Nephron progenitor cell (in vitro differentiated cells): ENCODE measurements around the gene CTNNBL1.

ENCODE experiments used
- DNase-seq: peaks from one replicate; pipeline ENCODE4 v3.0.0; 2021
- H3K27ac Mint-ChIP-seq: 2 replicates; pipeline ENCODE4 v1.8.0; 2021; ENCODE audit warnings: mild to moderate bottlenecking, moderate library complexity, mixed read lengths
- H3K27me3 Mint-ChIP-seq: 2 replicates; pipeline ENCODE4 v1.8.0; 2021; ENCODE audit warnings: mild to moderate bottlenecking, low read depth, mixed read lengths; ENCODE audit not compliant: poor library complexity
- H3K36me3 Mint-ChIP-seq: 2 replicates; pipeline ENCODE4 v1.8.0; 2021; ENCODE audit warnings: low read depth, mixed read lengths
- H3K4me1 Mint-ChIP-seq: 2 replicates; pipeline ENCODE4 v1.8.0; 2021; ENCODE audit warnings: mixed read lengths
- H3K4me3 Mint-ChIP-seq: 2 replicates; pipeline ENCODE4 v1.8.0; 2021; ENCODE audit warnings: mild to moderate bottlenecking, moderate library complexity, mixed read lengths
- H3K9me3 Mint-ChIP-seq: 2 replicates; pipeline ENCODE4 v1.8.0; 2021; ENCODE audit warnings: mild to moderate bottlenecking, moderate library complexity, mixed read lengths
- CTCF ChIP-seq: fragments of 200-600 bp; sonication (generic); IDR thresholded peaks from 2 replicates; pipeline ENCODE4 v1.5.0; 2021; ENCODE audit warnings: antibody characterized with exemption

Gene CTNNBL1

DNA sequence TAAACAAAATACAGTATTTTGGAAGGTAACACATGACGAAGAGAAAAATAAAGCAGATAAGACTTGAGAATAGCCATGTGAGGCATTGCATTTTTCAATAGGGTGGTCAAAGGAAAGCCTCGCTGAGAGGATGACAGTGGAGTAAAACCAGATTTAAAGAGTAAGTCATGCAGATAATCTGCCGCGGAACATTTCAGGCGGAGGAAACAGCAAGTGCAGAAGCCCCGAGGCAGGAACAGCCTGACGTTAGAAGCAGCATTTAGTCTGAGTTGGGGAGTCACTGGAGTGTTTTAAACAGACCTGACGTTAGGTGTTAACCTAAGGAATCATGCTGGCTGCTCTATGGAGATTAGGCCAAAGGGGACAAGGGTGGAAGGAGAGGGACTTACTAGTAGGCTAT lies 144.1 kb downstream of the CTNNBL1 start:
- no peak for DNase-seq
- Mint-ChIP-seq H3K27ac (no peak overlapping the region), H3K4me1 (peaks cover 17% of the 10 kb centered on the region), H3K36me3 (peaks cover 23% of the 10 kb centered on the region), H3K9me3 (no peaks in the 10 kb centered on the region), H3K27me3 (no peaks in the 10 kb centered on the region), H3K4me3 (no peak overlapping the region)
- TF ChIP-seq CTCF: no peak

DNA sequence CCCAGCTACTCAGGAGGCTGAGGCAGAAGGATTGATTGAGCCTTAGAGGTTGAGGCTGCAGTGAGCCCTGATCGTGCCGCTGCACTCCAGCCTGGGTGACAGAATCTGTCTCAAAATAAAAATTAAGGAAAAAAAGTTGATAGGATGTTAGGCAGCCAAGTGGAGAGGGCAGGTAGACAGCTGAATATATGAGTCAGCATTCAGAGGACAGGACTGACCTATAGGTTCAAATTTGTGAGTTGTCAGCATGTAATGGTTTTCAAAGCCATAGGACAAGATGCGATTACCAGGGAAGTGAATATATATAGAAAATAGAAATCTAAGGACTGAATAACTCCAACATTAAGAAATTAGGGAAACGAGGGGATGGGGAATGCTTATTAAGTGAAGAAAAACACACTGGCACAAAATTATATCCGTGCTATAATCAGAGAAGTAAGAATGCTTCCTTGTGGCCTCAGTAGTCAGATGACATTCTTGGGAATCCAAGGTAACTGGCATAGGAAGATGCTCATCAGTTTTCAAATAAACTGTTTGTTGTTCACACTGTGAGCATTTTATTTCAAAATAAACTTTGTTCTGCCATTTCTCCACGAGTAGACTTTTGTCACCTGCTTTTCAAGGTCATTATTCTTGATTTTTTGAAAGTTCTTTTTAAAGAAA lies 145.1 kb downstream of the CTNNBL1 start:
- Mint-ChIP-seq H3K27ac (no peak overlapping the region), H3K4me1 (peaks cover 9% of the 10 kb centered on the region), H3K36me3 (peaks cover 30% of the 10 kb centered on the region), H3K4me3 (no peak overlapping the region), H3K27me3 (no peaks in the 10 kb centered on the region), H3K9me3 (no peaks in the 10 kb centered on the region)
- no peak for TF ChIP-seq CTCF
- DNase-seq: no peak

GRCh38 chr20:37839432-37839827 lies 145.6 kb downstream of the CTNNBL1 start:
- no peak for TF ChIP-seq CTCF
- Mint-ChIP-seq H3K4me3 (no peak overlapping the region), H3K9me3 (no peaks in the 10 kb centered on the region), H3K27ac (no peak overlapping the region), H3K27me3 (no peaks in the 10 kb centered on the region), H3K36me3 (peaks cover 30% of the 10 kb centered on the region), H3K4me1 (peaks cover 9% of the 10 kb centered on the region)
- DNase-seq: no peak

GRCh38 chr20:37839955-37840354 lies 146.1 kb downstream of the CTNNBL1 start:
- no peak overlapping the region for H3K27ac Mint-ChIP-seq
- peaks cover 30% of the 10 kb centered on the region for H3K36me3 Mint-ChIP-seq
- H3K27me3 Mint-ChIP-seq: no peaks in the 10 kb centered on the region
- TF ChIP-seq CTCF: no peak
- DNase-seq: no peak
- no peak overlapping the region for H3K4me3 Mint-ChIP-seq
- H3K4me1 Mint-ChIP-seq: peaks cover 10% of the 10 kb centered on the region
- H3K9me3 Mint-ChIP-seq: no peaks in the 10 kb centered on the region

DNA sequence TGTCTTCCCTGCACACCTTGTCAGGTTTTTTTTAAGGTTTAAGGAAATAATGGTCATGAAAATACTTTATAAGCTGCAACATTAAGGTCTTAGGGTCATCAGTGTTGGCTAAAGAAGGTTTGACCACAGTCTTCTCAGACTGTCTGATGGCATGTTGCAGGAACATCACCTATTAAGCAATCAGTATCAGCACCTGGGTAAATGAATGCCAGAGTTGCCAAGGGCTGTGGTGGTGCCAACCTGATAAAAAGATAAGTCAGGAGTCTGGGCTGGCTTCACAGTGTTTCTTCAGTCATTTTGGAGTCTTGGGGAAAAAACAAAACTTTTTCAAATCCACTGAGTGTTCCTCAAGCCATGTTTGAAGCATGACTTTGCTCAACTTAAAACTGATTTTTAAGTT lies 147.6 kb downstream of the CTNNBL1 start:
- Mint-ChIP-seq H3K36me3 (peaks cover 25% of the 10 kb centered on the region), H3K4me3 (no peak overlapping the region), H3K27me3 (no peaks in the 10 kb centered on the region), H3K4me1 (peaks cover 22% of the 10 kb centered on the region), H3K9me3 (no peaks in the 10 kb centered on the region), H3K27ac (no peak overlapping the region)
- no peak for DNase-seq
- TF ChIP-seq CTCF: no peak

DNA sequence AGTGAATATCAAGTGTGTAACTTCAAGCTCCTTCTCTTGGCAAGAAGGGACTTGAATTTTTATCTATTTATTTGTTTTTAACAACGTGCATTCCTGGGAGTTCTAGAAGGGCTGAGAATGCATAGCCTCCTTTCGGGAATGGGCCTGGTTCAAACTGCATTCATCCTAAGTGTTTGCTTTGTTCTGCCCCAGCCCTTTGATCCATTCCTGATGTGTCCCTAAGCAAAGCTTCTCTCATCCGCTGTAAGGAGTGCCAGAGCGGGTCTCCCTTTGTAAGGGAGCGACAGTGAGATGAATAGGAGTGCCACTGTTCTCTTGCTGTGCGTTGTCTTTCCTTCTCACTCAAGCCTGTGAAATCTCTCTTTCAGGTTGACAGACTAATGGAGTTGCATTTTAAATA lies 148.1 kb downstream of the CTNNBL1 start:
- Mint-ChIP-seq H3K9me3 (no peaks in the 10 kb centered on the region), H3K27me3 (no peaks in the 10 kb centered on the region), H3K4me3 (no peak overlapping the region), H3K36me3 (peaks cover 23% of the 10 kb centered on the region), H3K4me1 (peaks cover 28% of the 10 kb centered on the region), H3K27ac (no peak overlapping the region)
- TF ChIP-seq CTCF: no peak
- no peak for DNase-seq
